Kidney capillary endothelial cell (primary cell): Measurements from ENCODE around the gene STMN1.
A peak's percentile ranks its signal among the peaks of the same experiment; 100 is the strongest.

Experiments
- DNase-seq: peaks from one replicate; pipeline ENCODE4 v3.0.0-alpha.2; 2018; ENCODE audit warnings: low spot score

STMN1 gene

DNA sequence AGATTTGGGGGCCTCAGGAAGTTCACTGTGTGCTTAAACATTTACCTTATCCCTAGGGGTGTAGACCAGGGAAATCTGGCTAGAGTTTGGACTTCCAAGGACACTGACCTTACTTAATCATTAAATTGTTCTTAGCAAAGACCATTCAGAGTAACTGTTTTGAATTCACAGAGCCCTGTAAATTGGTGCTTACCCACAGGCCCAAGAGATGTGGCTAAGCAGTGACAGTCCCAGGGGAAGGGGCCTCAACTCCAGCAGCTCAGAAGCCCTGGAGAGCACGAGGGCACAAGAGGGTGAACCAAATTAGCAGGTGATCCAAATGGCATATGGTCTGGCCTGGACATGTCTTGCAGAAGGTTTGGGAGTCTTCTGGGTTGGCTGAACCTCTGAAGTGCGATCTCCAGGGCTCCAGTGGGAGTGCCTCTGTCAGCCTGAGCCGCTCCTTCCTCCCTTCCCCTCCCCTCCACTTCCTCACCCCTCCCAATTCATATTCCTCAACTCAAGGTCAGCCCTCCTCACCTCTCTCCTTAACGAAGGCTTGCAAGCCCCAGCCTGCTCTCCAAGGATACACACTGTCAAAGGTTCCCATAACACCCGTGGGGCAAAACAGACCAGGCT lies 35.0 kb downstream of the STMN1 start:
- DNase-seq, result no peak

DNA sequence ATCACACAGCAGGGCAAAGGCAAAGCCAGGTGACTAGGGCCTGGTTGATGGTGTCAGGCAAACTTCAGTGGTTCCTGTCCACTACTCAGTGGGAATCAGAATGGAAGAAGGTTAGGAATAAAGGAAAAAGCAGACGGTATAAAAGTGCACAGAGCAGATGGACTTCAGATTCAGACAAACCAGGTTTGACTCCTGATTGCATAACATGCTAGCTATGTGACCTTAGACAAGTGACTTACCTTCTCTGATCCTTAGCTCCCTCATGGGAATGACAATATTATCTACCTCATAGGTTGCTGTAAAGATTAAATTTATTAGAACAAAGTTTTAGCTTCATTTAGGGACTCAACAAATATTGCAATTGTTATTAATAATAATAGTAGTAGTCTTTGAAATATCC lies 35.6 kb downstream of the STMN1 start:
- DNase-seq, result no peak

- DNase-seq, result no peak
Measured at GRCh38 chr1:25869909-25870606, 36.2 kb downstream of the STMN1 start.

DNA sequence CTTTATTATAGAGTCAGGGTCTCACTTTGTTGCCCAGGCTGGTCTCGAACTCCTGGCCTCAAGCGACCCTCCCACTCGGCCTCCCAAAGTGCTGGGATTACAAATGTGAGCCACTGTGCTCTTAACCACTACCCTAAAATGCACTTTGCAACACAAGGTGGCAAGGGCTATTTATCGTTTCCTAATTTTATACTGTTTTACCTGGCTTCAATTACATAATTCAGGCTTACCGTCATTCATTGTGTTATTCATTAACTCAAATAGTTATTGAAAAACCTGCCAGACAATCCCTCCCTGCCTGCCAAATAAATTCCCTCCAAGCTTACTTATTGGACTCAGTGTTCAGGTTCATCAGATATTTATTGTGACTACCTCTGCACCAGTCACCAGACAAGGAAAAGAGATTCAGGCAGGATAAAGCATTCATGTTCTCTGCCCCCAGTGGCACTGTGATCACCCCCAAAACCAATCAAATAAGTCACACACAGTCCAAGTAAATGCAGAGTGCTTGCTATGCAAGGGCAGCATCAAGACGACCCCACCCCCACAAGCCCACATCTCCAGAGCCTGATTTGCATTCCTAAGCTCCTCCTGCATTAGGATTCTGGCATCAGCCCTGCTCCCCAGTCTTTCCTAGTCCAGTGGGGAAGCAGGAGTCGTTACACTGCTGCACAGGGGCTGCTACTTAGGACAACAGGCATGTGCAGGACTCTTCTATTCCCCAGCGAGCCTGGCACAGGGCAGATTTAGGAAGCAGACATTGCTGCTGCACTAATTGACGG lies 38.8 kb downstream of the STMN1 start:
- no peak for DNase-seq

DNA sequence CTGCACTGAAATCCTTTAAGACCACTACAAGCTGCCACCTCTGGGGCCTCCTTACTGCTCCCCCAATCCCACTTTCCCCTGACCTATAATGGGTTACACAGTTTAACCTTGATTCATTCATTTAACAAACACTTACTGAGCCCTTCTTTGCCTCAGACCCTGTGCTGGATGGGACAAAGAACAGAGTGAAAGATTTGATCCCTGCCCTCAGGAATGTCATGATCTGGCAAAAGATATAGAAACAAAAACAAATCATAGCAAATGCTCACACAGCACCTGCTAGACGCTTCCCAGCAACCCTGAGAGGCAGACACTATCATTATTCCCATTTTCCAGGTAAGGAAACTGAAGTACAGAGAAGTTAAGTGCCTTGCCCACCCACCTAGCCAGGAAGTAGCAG lies 39.9 kb downstream of the STMN1 start:
- no peak for DNase-seq

GRCh38 chr1:25864434-25864833 lies 41.8 kb downstream of the STMN1 start:
- DNase-seq, result no peak

GRCh38 chr1:25863486-25864262 lies 42.5 kb downstream of the STMN1 start:
- DNase-seq, result no peak

DNA sequence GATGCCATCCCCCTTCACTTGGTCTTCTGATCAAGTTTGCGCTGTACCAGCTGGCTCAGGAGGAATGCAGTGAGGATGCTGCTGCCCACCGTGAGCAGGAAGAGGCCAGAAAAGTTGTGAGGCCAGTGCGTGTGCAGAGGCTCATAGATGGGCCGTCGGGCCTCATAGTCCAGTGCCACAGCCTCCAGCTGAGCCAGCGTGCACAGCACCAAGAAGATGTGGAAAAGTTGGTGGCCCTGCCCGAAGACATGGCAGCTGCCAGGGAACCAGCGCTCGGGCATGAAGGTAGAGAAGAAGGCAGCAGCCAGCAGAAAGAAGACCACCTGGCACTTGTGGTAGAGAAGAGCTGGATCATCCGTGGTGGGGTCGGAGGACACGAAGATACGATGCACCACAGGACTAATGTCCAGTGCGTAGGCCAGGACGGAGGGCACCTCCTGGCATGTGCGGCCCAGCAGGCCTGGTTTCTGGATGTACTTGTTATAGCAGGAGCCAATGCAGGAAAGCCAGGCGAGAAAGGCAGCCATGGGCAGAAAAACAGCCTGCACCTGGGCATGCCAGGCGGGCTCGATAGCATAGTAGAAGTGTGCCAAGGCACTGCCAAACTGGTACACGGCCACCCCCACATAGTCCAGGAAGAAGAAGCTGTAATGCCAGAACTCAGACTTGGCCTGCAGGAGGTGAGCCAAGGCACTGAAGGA lies 43.3 kb downstream of the STMN1 start:
- no peak for DNase-seq

- DNase-seq, result no peak
Measured at GRCh38 chr1:25861316-25862286, 44.6 kb downstream of the STMN1 start.

GRCh38 chr1:25858906-25859789 lies 47.1 kb downstream of the STMN1 start, which contains the start of gene AUNIP:
TSS of gene AUNIP (minus strand) at chr1:25859457. CDS start at chr1:25859357, 100 bp downstream.
- peak; percentile 86 for DNase-seq

DNA sequence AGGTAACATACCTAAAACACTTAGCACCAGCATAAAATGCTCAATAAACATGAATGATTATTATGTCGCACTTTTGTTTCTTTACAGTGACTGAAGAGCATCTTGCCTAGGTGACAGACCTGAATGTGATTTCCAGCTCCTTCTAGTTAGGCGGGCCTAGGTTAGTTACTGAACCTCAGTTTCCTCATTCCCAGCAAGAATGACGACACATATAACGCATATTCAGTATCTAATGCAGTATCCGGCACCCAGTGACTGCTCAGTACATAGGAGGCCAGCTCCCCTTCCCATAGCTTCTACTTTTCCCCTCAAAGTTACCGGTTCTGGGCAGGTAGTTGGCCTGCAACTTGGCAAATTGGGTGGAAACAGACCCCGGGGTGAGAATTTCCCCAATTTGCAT lies 47.7 kb downstream of the STMN1 start:
- no peak for DNase-seq

DNA sequence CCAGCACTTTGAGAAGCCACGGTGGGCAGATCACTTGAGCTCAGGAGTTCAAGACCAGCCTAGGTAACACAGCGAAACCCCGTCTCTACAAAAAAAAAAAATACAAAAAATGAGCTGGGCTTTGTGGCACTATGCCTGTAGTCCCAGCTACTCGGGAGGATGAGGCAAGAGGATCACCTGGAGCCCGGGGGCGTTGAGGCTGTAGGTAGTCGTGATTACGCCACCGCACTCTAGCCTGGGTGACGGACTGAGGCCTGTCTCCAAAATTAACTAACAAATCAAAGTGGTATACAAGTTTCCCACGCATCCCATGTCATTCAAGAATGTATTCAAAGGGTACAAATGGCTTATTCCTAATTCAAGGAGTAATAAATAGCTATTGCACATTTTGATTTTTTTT lies 49.4 kb downstream of the STMN1 start:
- DNase-seq, result no peak

GRCh38 chr1:25854554-25854953 lies 51.7 kb downstream of the STMN1 start:
- DNase-seq, result no peak
